ENCODE results near the gene DNAJC15.

DNAJC15 gene

DNA sequence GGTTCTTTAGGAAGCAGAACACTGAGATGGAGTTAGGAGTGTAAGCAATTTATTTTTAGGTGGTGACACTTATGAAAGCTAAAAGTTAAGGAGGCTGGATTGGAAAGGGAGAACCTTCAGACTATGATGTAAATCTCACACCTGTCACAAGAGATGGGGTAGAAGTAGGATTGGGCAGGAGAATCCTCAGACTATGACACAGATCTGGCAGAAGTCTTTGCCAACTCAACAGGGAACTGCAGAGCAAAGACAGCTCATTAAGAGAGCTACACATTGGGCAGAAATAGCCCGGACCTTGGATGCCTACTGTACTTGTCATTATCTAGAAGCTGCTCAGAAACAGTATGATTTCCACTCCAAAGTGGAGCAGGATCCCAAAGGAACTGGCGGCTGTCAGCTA, 134.4 kb downstream of the DNAJC15 start:
- no peak for DNase-seq (ENCODE audit: low read depth)

- no peak for DNase-seq (ENCODE audit: low read depth)
Observed at GRCh38 chr13:43158516-43158915, 135.1 kb downstream of the DNAJC15 start.

DNA sequence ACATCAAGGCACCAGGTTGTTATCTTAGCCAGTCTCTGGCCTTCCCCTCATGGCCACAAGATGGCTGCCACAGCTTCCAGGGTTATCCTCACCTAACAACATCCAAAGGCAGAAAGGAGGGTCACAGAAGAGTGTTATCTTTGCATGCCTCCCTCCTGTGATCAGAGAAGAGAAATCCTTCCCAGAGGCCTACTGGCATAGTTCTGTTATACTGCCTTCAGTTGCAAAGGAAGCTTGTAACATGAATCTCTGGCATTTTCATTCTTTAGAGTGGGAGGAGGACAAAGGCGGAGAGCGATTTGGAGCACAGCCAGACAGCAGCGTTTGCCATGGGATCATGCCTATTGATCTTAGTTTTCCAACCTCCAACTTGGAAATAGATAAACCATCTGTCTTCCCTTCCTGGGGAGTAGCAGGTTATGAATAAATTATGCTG, 135.7 kb downstream of the DNAJC15 start:
- no peak for DNase-seq (ENCODE audit: low read depth)

All from stimulated activated CD8-positive, alpha-beta memory T cell treated with anti-CD3 and anti-CD28 coated beads, Interleukin-7, amount 100 ng/mL, for 24 hours (primary cell).